Ramos (cell line): ENCODE results near the gene NAA25.

Source experiments
- in situ Hi-C: fragments of 300-500 bp; cut with MboI; formaldehyde crosslinking; loops from one replicate; pipeline ENCODE4 v1.14.3; 2022; ENCODE audit warnings: low sequenced_read_pairs; ENCODE audit not compliant: unreplicated experiment

NAA25 gene

GRCh38 chr12:112108202-112109079, at the start of gene NAA25:
Gene NAA25 (minus strand): TSS chr12:112108783. CDS start chr12:112108773, 10 bp downstream.
- in situ Hi-C loops = no loop called here

- in situ Hi-C loops = no loop called here
Observed at GRCh38 chr12:112153893-112154219, 45.3 kb upstream of the NAA25 start.

- in situ Hi-C loops = no loop called here
Observed at GRCh38 chr12:112153181-112153892, 44.8 kb upstream of the NAA25 start.

GRCh38 chr12:112151766-112152541, 43.4 kb upstream of the NAA25 start:
- in situ Hi-C loops = no loop called here

- in situ Hi-C loops = no loop called here
Observed at GRCh38 chr12:112149596-112149995, 41.0 kb upstream of the NAA25 start.

- in situ Hi-C loops = no loop called here
Observed at GRCh38 chr12:112148031-112148513, 39.5 kb upstream of the NAA25 start.

GRCh38 chr12:112146123-112146522, 37.5 kb upstream of the NAA25 start:
- in situ Hi-C loops = no loop called here

- in situ Hi-C loops = no loop called here
Observed at GRCh38 chr12:112140728-112141127, 32.1 kb upstream of the NAA25 start.

- in situ Hi-C loops = no loop called here
Observed at GRCh38 chr12:112134731-112135130, 26.1 kb upstream of the NAA25 start.

GRCh38 chr12:112133418-112133817, 24.8 kb upstream of the NAA25 start:
- in situ Hi-C loops = no loop called here

- in situ Hi-C loops = no loop called here
Observed at GRCh38 chr12:112131686-112132085, 23.1 kb upstream of the NAA25 start.

GRCh38 chr12:112130441-112130998, 21.9 kb upstream of the NAA25 start:
- in situ Hi-C loops = no loop called here

GRCh38 chr12:112126911-112127310, 18.3 kb upstream of the NAA25 start:
- in situ Hi-C loops = no loop called here

GRCh38 chr12:112126000-112126438, 17.4 kb upstream of the NAA25 start:
- in situ Hi-C loops = no loop called here

- in situ Hi-C loops = no loop called here
Observed at GRCh38 chr12:112125250-112125999, 16.8 kb upstream of the NAA25 start, which contains the start of gene TRAFD1. Gene TRAFD1 (plus strand): TSS chr12:112125560. CDS start chr12:112130523, 4,963 bp downstream.

- in situ Hi-C loops = no loop called here
Observed at GRCh38 chr12:112124918-112125249, 16.3 kb upstream of the NAA25 start.

- in situ Hi-C loops = no loop called here
Observed at GRCh38 chr12:112122823-112123690, 14.5 kb upstream of the NAA25 start.

- in situ Hi-C loops = no loop called here
Observed at GRCh38 chr12:112121780-112122565, 13.4 kb upstream of the NAA25 start.
